HG02798 (cell line): ENCODE measurements around the gene SCMH1.

ENCODE experiments used
- ATAC-seq: cut with Tn5 transposase; IDR thresholded peaks from one replicate; pipeline ENCODE4 v1.9.1; 2021; ENCODE audit warnings: mild to moderate bottlenecking; ENCODE audit not compliant: unreplicated experiment, poor library complexity

SCMH1 gene

DNA sequence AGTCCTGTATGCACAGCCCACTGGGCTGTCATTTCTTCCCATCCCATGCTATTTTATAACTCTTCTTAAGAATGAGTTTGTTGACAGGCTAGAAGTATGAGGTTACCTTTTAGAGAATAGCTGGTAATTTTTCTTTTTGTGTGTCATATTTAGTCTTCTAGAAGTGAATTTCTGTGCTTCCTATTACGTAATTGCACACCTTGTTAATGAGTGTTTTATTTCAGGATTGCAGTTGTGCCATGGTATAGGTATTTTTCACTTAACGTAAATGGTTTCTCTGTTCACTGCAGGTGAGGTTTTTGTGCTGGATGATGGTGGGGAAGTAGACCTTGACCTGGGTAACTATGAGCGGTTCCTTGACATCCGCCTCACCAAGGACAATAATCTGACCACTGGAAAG is 257.6 kb downstream of the SCMH1 start:
- ATAC-seq, result no peak

DNA sequence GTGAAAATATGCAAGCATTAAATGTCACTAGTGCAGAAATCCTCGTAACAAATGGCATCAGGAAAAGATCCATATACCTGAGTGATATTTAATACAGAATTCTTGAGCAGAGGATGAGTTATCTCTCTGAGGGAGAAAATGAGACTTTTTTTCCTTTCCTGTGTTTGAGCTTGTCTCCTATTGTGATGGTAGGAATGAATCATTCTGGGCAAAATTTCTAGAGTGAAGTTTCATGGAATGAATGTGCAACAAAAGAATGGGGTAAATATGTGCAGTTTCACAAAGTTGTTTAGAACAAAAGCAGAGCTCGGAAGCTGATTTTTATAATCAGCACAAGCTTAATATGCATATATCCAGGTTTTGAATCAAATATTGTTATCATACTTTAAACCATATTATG is 258.0 kb downstream of the SCMH1 start:
- ATAC-seq, result no peak

DNA sequence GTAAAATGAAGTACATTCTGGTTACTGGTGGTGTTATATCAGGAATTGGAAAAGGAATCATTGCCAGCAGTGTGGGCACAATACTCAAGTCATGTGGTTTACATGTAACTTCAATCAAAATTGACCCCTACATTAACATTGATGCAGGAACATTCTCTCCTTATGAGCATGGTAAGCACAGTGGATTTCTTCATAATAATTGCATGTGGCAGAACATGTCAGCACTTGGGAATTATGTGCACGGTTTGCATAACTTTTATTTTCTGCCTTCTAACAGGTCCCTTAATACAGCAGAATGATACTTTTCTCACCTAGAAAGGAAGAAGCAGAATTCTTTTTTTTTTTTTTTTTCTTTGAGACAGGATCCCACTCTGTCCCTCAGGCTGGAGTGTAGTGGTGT is 258.8 kb downstream of the SCMH1 start:
- ATAC-seq, result no peak

DNA sequence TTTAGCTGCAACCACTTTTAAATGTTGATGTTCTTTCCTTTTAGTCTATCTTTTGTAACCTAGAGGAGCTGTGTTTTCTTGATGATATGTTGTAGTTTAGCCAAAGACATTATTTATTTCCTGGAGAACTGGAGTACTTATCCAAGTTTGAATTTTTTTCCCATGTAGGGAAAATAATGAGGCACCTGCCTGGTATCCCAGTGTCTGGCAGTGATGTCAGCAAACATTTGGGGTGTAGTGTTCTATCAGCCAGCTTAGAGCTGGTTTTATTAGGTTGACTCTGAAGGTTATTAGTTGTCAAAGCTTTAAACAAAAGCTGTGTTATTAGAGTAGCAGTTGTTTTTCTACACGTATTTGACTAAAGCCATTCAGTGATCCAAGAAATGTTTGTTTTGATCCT is 259.4 kb downstream of the SCMH1 start:
- ATAC-seq, result no peak

DNA sequence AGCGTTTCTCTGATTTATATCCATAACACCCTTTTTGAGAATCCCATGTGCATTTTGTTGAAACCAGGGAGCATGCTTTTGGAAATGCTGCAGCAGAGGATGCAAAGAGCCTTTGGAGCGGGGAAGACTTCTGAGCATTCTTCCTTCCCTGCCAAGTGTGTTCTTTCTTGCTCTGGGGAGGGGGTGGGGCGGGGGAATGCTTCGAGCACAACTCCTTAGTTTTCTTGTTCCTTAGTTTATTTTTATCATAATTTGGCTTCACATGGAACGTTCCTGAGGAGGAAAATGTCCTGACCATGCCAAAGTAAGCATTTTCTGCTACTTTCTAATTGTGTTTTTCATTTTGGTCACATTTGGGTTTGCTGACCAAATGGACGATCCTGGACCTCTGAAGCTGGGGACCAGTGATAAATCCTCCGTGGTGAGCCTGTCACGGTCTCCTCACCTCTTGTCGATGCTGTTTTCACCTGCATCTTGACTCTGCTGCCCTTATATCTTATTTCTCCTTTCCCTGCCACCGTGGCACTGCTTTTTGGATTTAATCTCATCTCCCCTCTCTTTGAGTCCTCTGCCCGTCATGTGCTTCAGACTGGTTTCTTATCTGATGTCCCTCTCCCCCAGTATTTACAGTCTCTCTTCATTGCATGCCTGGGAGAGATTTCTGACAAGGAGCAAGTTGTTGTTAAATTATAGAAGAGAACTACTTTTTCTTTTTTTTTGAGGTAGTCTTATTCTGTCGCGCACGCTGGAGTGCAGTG is 260.2 kb downstream of the SCMH1 start:
- no peak for ATAC-seq

DNA sequence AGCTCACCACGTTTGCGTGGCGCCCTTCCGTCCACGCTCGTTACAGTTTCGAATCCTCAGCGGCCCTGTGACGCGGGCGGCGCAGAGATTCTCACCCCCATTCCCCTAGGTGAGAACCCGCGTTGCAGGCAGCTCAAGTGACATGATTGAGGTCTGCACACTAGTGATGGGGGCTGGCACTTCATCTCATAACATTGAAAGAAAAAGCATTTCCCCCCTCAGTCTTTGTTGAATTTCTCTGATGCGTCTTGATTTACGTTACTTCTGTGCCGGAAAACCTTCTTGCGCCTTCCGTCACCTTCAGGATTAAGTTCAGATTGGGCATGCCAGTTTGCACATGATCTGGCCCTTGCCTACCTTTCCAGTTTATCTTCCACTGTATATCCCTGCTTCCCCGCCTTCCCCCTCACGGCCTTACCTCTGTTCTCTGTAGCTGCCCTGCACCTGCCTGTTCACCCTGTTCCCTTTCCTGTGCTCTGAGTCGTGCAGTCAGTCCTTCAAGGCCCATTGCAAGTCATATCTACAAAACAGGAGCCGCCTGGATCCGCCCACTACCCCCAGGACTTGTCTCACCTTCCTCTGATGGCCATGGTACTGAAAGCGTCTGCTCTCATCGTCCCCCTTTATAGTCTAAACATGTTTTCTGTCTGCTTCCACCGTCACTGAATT is 261.5 kb downstream of the SCMH1 start:
- no peak for ATAC-seq

DNA sequence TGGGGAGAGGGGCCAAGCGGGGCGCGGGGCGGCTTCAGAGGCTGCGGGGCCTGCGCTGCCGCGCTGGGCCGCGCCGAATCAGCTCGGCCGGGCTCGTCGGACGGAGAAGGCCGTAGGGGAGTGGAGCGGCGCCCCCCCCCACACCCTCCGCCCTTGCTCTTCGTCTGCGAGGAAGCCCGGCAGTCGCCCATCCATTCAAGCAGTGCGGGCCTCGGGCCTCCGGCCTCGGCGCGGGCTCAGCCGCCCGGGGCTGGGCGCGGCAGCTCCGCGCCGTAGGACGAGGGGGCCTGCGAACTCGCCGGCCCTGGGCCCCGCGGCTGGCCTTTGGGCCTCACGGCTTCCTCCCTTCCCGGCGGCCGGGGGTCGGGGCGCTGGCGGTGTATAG is 262.0 kb downstream of the SCMH1 start:
- peak; percentile 16 for ATAC-seq

DNA sequence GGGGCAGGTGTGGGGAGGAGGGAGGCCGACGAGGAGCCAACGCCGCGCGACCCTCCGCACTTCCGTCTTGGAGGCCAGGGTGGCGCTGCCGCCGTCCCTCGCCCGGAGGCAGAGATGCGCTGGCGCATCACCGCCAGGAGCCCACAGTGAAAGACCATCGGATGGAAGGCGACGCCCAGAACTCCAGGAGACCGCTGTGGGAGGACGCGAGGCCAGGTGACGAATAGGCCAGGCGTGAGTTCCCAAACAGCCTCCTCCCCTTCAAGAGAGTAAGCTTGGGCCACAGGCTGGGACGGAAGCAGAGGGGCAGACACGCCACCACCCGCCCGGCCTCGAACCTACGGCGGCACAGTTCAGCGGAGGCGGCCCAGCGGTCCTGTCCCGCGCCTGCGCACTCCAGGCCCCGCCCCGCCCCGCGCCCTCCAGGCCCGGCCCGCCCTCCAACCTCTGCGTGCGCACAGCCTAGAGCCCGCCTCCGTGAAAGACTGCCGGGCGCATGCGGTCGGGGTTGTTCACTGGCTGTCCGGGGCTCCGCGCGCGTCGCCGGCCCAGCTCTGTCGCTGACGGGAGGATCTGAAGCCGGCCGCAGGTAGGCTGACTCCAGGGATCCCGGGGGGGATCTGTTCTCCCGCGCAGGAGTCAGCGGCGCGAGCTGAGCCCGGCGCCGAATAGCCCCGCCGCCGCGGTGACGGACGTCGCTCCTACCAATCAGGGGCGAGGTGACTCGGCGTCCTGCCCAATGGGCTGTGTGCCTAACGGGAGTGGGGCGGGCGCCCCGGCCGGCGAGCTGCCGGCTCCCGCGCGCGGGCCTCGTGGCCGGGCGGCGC is 262.7 kb downstream of the SCMH1 start, which contains the start of gene CTPS1:
Gene CTPS1, plus strand, starts transcription at position 456 of the 827 bp plus-strand sequence. CDS start 3,595 bp downstream, outside the sequence.
- peak; percentile 94 for ATAC-seq

DNA sequence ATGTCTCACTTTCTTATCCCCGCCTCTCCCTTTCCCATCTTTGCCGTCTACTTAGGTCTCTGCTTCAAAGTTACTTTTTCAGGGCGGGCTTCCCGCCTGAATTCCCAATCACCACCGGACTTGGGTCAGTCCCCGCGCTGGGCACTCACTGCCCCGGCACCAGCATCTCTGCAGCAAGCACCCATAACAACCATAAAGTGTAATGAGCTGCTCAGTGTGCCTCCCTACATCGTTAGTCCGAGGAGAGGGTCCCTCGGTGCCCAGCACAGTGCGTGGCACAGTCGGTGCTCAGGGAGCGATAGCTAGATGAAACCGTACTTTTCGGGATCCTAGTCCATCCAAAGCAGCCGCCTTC is 263.2 kb downstream of the SCMH1 start:
- no peak for ATAC-seq

DNA sequence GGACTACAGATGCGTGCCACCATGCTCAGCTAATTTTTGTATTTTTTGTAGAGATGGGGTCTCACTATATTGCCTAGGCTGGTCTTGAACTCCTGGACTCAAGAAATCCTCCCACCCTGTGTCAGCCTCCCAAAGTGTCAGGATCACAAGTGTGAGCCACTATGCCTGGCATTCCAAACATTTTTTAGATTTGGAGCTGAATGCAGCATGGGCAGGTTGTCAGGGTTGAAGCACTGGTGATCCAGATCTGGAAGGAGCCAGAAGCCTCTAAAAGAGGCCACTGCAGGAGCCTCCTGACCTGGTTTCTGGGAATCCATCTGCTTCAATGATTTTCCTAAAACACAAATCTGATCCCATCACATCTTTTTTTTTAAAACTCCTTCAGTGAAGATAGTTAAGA is 264.4 kb downstream of the SCMH1 start:
- ATAC-seq, result no peak
